C4-2B (cell line): ENCODE data around the gene GRID1.

Experiments used
- CTCF ChIP-seq: fragments of 450-650 bp; conservative IDR thresholded peaks from 2 replicates; pipeline ENCODE4 v1.5.1; 2017; ENCODE audit warnings: mild to moderate bottlenecking
- ZFX ChIP-seq: fragments of 450-650 bp; IDR thresholded peaks from 2 replicates; pipeline ENCODE4 v1.6.1; 2017

GRCh38 chr10:86331861-86332260 lies 34.7 kb downstream of the GRID1 start:
- no peak for TF ChIP-seq CTCF
- TF ChIP-seq ZFX = no peak
